Erythroblast (primary cell): ENCODE measurements around the gene BRIP1.

ENCODE experiments used
- GATA1 ChIP-seq: IDR thresholded peaks from 2 replicates; pipeline ENCODE4 v1.6.1; 2011; ENCODE audit warnings: low read depth, mild to moderate bottlenecking, control low read depth, low read length, moderate library complexity
- POLR2A ChIP-seq: IDR thresholded peaks from 2 replicates; pipeline ENCODE4 v1.6.1; 2011; ENCODE audit warnings: mild to moderate bottlenecking, low read length

DNA sequence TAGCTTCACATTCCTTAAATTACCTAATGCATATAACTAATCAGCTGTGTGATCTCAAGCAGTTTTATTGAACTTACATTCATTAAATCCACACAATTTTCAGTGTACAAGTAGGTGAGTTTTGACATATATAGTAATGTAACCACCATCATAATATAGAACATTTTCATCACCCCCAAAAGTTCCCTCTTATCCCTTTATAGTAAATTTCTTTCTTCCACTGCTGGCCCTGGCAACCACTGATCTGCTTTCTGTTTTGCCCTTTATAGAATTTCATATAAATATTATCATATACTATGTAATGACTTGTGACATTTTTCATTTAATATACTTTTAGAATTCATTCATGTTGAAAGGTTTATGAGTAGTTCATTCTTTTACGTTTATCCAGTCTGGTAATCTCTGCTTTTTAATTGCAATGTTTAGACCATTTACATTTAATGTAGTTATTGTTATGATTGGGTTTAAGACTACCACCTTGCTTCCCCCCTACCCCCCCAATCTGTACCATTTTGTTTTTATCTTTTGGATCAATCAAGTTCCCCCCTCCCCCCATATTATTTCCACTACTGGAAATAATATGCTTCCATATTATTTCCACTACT is 147.0 kb downstream of the BRIP1 start:
- TF ChIP-seq POLR2A: no peak
- TF ChIP-seq GATA1: no peak
